ENCODE results near the gene KLF16.

Gene KLF16

GRCh38 chr19:1841209-1841924 lies 22.0 kb downstream of the KLF16 start:
- H3K79me2 ChIP-seq (ENCODE audit: insufficient read depth, low read length): peaks cover 41% of the 10 kb centered on the region

DNA sequence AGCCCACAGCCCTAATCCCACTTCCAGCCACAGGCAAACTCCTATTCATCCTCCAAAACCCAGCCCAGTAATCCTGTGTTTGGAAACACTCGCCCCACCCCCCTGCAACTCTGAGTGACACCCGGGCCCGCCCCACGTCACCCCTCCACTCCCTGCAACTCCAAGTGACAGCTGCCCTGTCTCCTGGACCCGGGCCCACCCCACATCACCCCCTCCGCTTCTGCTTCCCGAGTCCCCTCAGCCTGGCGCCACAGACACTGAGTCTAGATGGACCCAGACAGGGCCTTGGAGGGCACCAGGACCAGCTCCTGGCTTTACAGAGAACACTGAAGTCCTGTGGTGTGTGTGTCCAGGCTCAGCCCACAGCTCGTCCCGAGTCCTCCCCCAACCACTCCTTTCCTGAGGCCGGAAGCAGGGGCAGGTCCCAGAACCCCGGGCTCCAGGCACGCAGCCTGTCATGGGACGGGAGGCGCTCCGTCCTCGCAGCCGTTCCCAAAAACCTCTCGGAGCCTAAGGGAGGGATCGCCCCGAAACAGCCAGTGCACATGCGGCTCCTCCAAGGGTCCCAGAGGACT lies 22.8 kb downstream of the KLF16 start:
- no peak overlapping the region for H3K9ac ChIP-seq (ENCODE audit: low read length)
- no peaks in the 10 kb centered on the region for H3K9me3 ChIP-seq (ENCODE audit: low read length)
- H3K36me3 ChIP-seq (ENCODE audit: insufficient read depth, low read length): peaks cover 8% of the 10 kb centered on the region; the same call in 1 of the 2 replicates
- peaks cover 38% of the 10 kb centered on the region for H3K79me2 ChIP-seq (ENCODE audit: insufficient read depth, low read length)
- TF ChIP-seq, protein P1, sequence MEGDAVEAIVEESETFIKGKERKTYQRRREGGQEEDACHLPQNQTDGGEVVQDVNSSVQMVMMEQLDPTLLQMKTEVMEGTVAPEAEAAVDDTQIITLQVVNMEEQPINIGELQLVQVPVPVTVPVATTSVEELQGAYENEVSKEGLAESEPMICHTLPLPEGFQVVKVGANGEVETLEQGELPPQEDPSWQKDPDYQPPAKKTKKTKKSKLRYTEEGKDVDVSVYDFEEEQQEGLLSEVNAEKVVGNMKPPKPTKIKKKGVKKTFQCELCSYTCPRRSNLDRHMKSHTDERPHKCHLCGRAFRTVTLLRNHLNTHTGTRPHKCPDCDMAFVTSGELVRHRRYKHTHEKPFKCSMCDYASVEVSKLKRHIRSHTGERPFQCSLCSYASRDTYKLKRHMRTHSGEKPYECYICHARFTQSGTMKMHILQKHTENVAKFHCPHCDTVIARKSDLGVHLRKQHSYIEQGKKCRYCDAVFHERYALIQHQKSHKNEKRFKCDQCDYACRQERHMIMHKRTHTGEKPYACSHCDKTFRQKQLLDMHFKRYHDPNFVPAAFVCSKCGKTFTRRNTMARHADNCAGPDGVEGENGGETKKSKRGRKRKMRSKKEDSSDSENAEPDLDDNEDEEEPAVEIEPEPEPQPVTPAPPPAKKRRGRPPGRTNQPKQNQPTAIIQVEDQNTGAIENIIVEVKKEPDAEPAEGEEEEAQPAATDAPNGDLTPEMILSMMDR (IDR thresholded peaks at IDR 0.05; ENCODE audit: low read length): no peak
- no peak for TF ChIP-seq EZH2 (IDR thresholded peaks at IDR 0.05; ENCODE audit: borderline replicate concordance, low read length)
- no peak overlapping the region for H2AFZ ChIP-seq (ENCODE audit: low read length)
- no peak overlapping the region for H3K4me2 ChIP-seq (ENCODE audit: low read length)
- no peak overlapping the region for H3K27ac ChIP-seq (ENCODE audit: low read depth, low read length, poor library complexity, severe bottlenecking)
- no peak overlapping the region for H3K4me3 ChIP-seq (ENCODE audit: low read depth, low read length, poor library complexity, severe bottlenecking)
- H3F3A ChIP-seq (ENCODE audit: insufficient read depth, low read length): no peaks in the 10 kb centered on the region
- no peaks in the 10 kb centered on the region for H3K9me2 ChIP-seq (ENCODE audit: low read depth, low read length)
- H3K27me3 ChIP-seq (ENCODE audit: insufficient read depth, low read length): no peaks in the 10 kb centered on the region
- H4K20me1 ChIP-seq (ENCODE audit: insufficient read depth, low read length): no peaks in the 10 kb centered on the region
- H3K4me1 ChIP-seq (ENCODE audit: insufficient read depth, low read length, severe bottlenecking): peaks cover 38% of the 10 kb centered on the region

More at GRCh38 chr19:1841209-1841924, 22.0 kb downstream of the KLF16 start:
- Histone ChIP-seq H3K36me3 (ENCODE audit: insufficient read depth, low read length) (peaks cover 8% of the 10 kb centered on the region; the same call in 1 of the 2 replicates), H3K4me2 (ENCODE audit: low read length) (no peak overlapping the region), H3K27me3 (ENCODE audit: insufficient read depth, low read length) (no peaks in the 10 kb centered on the region), H3K4me3 (ENCODE audit: low read depth, low read length, poor library complexity, severe bottlenecking) (no peak overlapping the region), H3K27ac (ENCODE audit: low read depth, low read length, poor library complexity, severe bottlenecking) (no peak overlapping the region), H2AFZ (ENCODE audit: low read length) (no peak overlapping the region), H3K4me1 (ENCODE audit: insufficient read depth, low read length, severe bottlenecking) (peaks cover 44% of the 10 kb centered on the region), H4K20me1 (ENCODE audit: insufficient read depth, low read length) (no peaks in the 10 kb centered on the region), H3K9ac (ENCODE audit: low read length) (no peak overlapping the region), H3F3A (ENCODE audit: insufficient read depth, low read length) (no peaks in the 10 kb centered on the region), H3K9me3 (ENCODE audit: low read length) (no peaks in the 10 kb centered on the region), H3K9me2 (ENCODE audit: low read depth, low read length) (no peaks in the 10 kb centered on the region)
- no peak for TF ChIP-seq EZH2 (IDR thresholded peaks at IDR 0.05; ENCODE audit: borderline replicate concordance, low read length)
- TF ChIP-seq, protein P1 (IDR thresholded peaks at IDR 0.05; ENCODE audit: low read length): no peak

DNA sequence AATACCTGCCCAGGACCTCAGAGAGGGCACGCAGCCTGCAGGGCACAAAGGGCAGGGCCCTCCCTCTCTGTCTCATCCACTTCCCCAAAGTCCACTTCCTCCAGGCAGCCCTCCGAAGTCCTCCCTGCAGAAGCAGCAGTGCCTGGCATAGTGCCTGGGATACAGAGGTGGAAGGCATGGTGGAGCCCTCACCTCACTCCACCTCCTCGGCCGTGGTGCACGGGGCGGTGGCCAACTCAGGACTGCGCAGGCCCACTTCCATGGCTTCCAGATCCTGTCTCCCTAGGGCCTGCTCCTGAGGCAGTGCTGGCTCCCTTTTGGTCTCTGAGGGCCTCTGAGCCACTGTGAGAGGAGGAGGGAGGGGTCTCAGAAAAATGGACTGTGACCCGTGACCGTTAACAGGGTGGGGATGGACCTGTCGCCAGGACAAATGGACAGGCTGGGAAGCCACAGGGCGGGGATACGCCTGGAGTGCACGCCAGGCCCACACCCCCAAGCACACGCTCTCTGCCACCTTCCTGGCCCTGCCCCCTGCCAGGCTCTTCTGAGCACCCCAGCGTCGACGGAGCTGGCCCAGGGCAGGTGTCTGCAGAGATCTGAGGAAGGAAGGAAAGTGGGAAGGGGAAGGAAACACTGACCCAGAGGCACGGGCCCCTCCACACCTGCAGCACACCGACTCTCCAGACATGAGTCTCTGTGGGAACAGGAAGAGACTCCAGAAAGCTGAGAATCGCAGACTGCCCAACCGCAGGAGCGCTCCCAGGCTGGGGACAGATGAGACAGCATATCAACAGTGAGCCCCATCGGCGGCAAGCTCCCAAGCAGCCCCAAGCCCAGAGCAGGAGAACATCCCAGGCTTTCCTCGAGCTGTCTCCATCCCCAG lies 23.5 kb downstream of the KLF16 start:
- Histone ChIP-seq H3K4me2 (ENCODE audit: low read length) (no peak overlapping the region), H3K4me1 (ENCODE audit: insufficient read depth, low read length, severe bottlenecking) (peaks cover 38% of the 10 kb centered on the region), H3F3A (ENCODE audit: insufficient read depth, low read length) (no peaks in the 10 kb centered on the region)

More for the DNA sequence above, 23.5 kb downstream of the KLF16 start:
- peaks cover 8% of the 10 kb centered on the region; the same call in 1 of the 2 replicates for H3K36me3 ChIP-seq (ENCODE audit: insufficient read depth, low read length)
- no peaks in the 10 kb centered on the region for H3K9me2 ChIP-seq (ENCODE audit: low read depth, low read length)
- no peak overlapping the region for H2AFZ ChIP-seq (ENCODE audit: low read length)
- H3K4me3 ChIP-seq (ENCODE audit: low read depth, low read length, poor library complexity, severe bottlenecking): no peak overlapping the region
- no peaks in the 10 kb centered on the region for H3K27me3 ChIP-seq (ENCODE audit: insufficient read depth, low read length)
- H3K9me3 ChIP-seq (ENCODE audit: low read length): no peaks in the 10 kb centered on the region
- H3K9ac ChIP-seq (ENCODE audit: low read length): no peak overlapping the region
- H3K79me2 ChIP-seq (ENCODE audit: insufficient read depth, low read length): peaks cover 34% of the 10 kb centered on the region
- no peaks in the 10 kb centered on the region for H4K20me1 ChIP-seq (ENCODE audit: insufficient read depth, low read length)
- TF ChIP-seq, protein P1 (IDR thresholded peaks at IDR 0.05; ENCODE audit: low read length): no peak
- no peak for TF ChIP-seq EZH2 (IDR thresholded peaks at IDR 0.05; ENCODE audit: borderline replicate concordance, low read length)
- H3K27ac ChIP-seq (ENCODE audit: low read depth, low read length, poor library complexity, severe bottlenecking): no peak overlapping the region

All from OCI-LY1 (cell line).